Panc1 (cell line): ENCODE results near the gene FZD1. TPM values are rescaled to one million over a fixed set of nuclear protein-coding genes. Genes with fewer than 3 reads are reported as not detected.

Experiments used
- ATAC-seq: fragments of 200-7000 bp; cut with Tn5 transposase; 2 replicates; pipeline ENCODE4 v1.9.1; 2020; ENCODE audit warnings: mild to moderate bottlenecking, moderate library complexity
- BruUV-seq: library from RNA; stranded (reverse); fragments of 400-500 nt; replicated peaks from 2 replicates; lab custom pipeline; 2021; lab: Mats Ljungman, UMichigan
- CTCF ChIA-PET: fragments of 300-600 bp; sonication (Branson Sonifier 250); formaldehyde crosslinking; loops from one replicate; lab custom pipeline; 2022; ENCODE audit warnings: antibody characterized with exemption; lab: Charles Lee
- POLR2A ChIA-PET: fragments of 300-600 bp; sonication (Branson Sonifier 250); formaldehyde crosslinking; loops from one replicate; lab custom pipeline; 2022; ENCODE audit warnings: antibody characterized with exemption; lab: Charles Lee
- DNase-seq: peaks from one replicate; pipeline ENCODE4 v3.0.0-alpha.2; 2010; ENCODE audit warnings: low read depth, low spot score
- H3K27ac ChIP-seq: 2 replicates; pipeline ENCODE4 v1.5.1; 2011; ENCODE audit warnings: mild to moderate bottlenecking, low read length, inconsistent platforms
- H3K27me3 ChIP-seq: fragments of 200-500 bp; sonication (Bioruptor generic); 2 replicates; pipeline ENCODE4 v1.6.0; 2014; ENCODE audit warnings: low read length, inconsistent platforms; ENCODE audit not compliant: control insufficient read depth, insufficient read depth
- H3K36me3 ChIP-seq: fragments of 200-500 bp; sonication (Bioruptor generic); 2 replicates; pipeline ENCODE4 v1.5.1; 2014; ENCODE audit warnings: inconsistent platforms, mild to moderate bottlenecking, low read length, moderate library complexity; ENCODE audit not compliant: control insufficient read depth, insufficient read depth
- H3K4me1 ChIP-seq: 2 replicates; pipeline ENCODE4 v1.5.1; 2011; ENCODE audit warnings: inconsistent platforms, mild to moderate bottlenecking, low read length, moderate library complexity; ENCODE audit not compliant: control insufficient read depth, insufficient read depth
- H3K4me3 ChIP-seq, 2 experiments: 2 replicates each; pipeline ENCODE4 v1.5.1; 2011 to 2012; ENCODE audit warnings: low read depth in 2 of 2, low read length in 2 of 2, mild to moderate bottlenecking in 2 of 2, inconsistent platforms in 1 of 2, moderate library complexity in 1 of 2
- H3K9me3 ChIP-seq: fragments of 200-500 bp; sonication (Bioruptor generic); 2 replicates; pipeline ENCODE4 v1.5.1; 2014; ENCODE audit warnings: low read depth, mild to moderate bottlenecking, inconsistent platforms, low read length, moderate library complexity; ENCODE audit not compliant: control insufficient read depth, insufficient read depth
- POLR2AphosphoS5 ChIP-seq: IDR thresholded peaks from 2 replicates; pipeline ENCODE4 v1.6.1; 2012; ENCODE audit warnings: mild to moderate bottlenecking, low read depth, low read length, moderate library complexity
- SIN3A ChIP-seq: IDR thresholded peaks from 2 replicates; pipeline ENCODE4 v1.6.1; 2012; ENCODE audit warnings: low read depth, mild to moderate bottlenecking, low read length, moderate library complexity, borderline replicate concordance; ENCODE audit not compliant: insufficient read depth
- TCF7L2 ChIP-seq: IDR thresholded peaks from 2 replicates; pipeline ENCODE4 v1.6.1; 2011; ENCODE audit warnings: mild to moderate bottlenecking, low read depth, low read length, inconsistent platforms
- in situ Hi-C: cut with HindIII; loops from 2 replicates; pipeline ENCODE4 v1.10.0; 2016; ENCODE audit warnings: low sequenced_read_pairs, low pct_unique_long_range_greater_than_20kb
- intact Hi-C: fragments of 100-400 bp; cut with micrococcal nuclease; formaldehyde crosslinking; loops from one replicate; pipeline ENCODE4 v1.10.0; 2022; ENCODE audit not compliant: unreplicated experiment
- total RNA-seq: library from RNA; stranded (reverse); gene quantifications from one replicate; pipeline ENCODE4 v1.2.1, GENCODE V29; 2021; ENCODE audit not compliant: unreplicated experiment
- TF ChIP-seq, protein P1 (sequence below), 2 experiments: IDR thresholded peaks; 2 replicates each; pipeline ENCODE4 v1.6.1; 2011 to 2012; ENCODE audit warnings: low read depth in 2 of 2, control low read depth in 1 of 2, low read length in 1 of 2, mild to moderate bottlenecking in 1 of 2, moderate library complexity in 1 of 2; ENCODE audit not compliant: insufficient read depth in 1 of 2
- TF ChIP-seq, protein P2 (sequence below): fragments of 450-650 bp; IDR thresholded peaks from 2 replicates; pipeline ENCODE4 v1.5.1; 2017; ENCODE audit warnings: mild to moderate bottlenecking

The FZD1 gene
- total RNA-seq, 1 experiment from 2014 or later, result 1.8 TPM

DNA sequence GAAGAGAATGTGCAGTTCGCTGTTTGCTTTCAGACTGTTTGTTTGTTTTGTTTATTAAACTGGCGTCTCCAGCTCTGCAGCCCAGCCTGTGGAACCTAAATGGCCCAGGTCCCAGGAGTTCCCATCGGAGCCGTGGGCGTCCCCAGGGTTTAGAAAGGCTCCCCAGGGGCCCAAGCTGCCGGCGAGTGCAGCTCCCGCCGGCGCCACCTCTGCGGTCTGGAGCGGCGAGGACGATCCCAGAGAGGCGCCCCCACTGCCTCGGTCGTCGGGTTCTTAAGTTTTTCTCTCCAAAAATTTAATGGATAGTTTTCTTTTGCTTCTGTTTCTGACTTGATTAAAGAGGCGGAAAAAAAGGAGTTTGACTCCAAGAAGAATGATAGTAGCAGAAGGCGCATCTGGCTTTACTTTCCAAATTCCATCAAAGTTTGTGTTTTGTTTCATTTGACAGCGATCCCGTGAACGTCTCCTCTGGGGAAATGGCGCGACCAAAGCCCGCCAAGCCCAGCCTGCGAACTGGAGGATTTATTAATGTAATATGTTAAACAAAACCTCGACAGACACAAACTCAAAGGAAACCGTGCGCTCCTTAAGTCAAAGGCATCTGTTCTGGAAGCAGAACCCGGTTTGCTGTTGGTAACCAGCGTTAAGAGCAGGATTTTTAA is 718 bp upstream of the FZD1 start:
- H3K36me3 ChIP-seq, result no peaks in the 10 kb centered on the region
- no peak for DNase-seq
- no peaks in the 10 kb centered on the region for H3K4me1 ChIP-seq
- 0 out of 2 replicates have a peak overlapping the region, but pooled peaks have one; percentile 29 for H3K27ac ChIP-seq
- ATAC-seq, result no peak
- no peaks in the 10 kb centered on the region for H3K9me3 ChIP-seq
- peaks cover 19% of the 10 kb centered on the region for H3K27me3 ChIP-seq
- intact Hi-C loops, result no loop called here
- BruUV-seq, result no TSS peak
- peak overlapping the region; percentile 64 to 85 for H3K4me3 ChIP-seq
- in situ Hi-C loops, result no loop called here
- TF ChIP-seq, protein P1, sequence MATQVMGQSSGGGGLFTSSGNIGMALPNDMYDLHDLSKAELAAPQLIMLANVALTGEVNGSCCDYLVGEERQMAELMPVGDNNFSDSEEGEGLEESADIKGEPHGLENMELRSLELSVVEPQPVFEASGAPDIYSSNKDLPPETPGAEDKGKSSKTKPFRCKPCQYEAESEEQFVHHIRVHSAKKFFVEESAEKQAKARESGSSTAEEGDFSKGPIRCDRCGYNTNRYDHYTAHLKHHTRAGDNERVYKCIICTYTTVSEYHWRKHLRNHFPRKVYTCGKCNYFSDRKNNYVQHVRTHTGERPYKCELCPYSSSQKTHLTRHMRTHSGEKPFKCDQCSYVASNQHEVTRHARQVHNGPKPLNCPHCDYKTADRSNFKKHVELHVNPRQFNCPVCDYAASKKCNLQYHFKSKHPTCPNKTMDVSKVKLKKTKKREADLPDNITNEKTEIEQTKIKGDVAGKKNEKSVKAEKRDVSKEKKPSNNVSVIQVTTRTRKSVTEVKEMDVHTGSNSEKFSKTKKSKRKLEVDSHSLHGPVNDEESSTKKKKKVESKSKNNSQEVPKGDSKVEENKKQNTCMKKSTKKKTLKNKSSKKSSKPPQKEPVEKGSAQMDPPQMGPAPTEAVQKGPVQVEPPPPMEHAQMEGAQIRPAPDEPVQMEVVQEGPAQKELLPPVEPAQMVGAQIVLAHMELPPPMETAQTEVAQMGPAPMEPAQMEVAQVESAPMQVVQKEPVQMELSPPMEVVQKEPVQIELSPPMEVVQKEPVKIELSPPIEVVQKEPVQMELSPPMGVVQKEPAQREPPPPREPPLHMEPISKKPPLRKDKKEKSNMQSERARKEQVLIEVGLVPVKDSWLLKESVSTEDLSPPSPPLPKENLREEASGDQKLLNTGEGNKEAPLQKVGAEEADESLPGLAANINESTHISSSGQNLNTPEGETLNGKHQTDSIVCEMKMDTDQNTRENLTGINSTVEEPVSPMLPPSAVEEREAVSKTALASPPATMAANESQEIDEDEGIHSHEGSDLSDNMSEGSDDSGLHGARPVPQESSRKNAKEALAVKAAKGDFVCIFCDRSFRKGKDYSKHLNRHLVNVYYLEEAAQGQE (IDR thresholded peaks at IDR 0.05; ENCODE audit: insufficient read depth in 1 of 2, low read depth in 2 of 2, low read length in 1 of 2), result no peak
- no peak for TF ChIP-seq TCF7L2
- TF ChIP-seq, protein P2, sequence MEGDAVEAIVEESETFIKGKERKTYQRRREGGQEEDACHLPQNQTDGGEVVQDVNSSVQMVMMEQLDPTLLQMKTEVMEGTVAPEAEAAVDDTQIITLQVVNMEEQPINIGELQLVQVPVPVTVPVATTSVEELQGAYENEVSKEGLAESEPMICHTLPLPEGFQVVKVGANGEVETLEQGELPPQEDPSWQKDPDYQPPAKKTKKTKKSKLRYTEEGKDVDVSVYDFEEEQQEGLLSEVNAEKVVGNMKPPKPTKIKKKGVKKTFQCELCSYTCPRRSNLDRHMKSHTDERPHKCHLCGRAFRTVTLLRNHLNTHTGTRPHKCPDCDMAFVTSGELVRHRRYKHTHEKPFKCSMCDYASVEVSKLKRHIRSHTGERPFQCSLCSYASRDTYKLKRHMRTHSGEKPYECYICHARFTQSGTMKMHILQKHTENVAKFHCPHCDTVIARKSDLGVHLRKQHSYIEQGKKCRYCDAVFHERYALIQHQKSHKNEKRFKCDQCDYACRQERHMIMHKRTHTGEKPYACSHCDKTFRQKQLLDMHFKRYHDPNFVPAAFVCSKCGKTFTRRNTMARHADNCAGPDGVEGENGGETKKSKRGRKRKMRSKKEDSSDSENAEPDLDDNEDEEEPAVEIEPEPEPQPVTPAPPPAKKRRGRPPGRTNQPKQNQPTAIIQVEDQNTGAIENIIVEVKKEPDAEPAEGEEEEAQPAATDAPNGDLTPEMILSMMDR, result no peak
- no peak for TF ChIP-seq SIN3A
- TF ChIP-seq POLR2AphosphoS5, result no peak
- ChIA-PET CTCF (no interaction called here), POLR2A (no interaction called here)

GRCh38 chr7:91264924-91265681 is 870 bp downstream of the FZD1 start:
- POLR2A ChIA-PET, result interaction anchor here (0.5 kb wide), 1 partner anchor 782 kb away, joined by 4 read pairs; no protein-coding TSS in a partner anchor
- TF ChIP-seq POLR2AphosphoS5 (no peak), SIN3A (no peak), TCF7L2 (no peak)
- TF ChIP-seq, protein P1 (IDR thresholded peaks at IDR 0.05; ENCODE audit: insufficient read depth in 1 of 2, low read depth in 2 of 2, low read length in 1 of 2), result no peak
- TF ChIP-seq, protein P2, result no peak
- Histone ChIP-seq H3K4me1 (no peaks in the 10 kb centered on the region), H3K27ac (no peak overlapping the region), H3K9me3 (no peaks in the 10 kb centered on the region), H3K36me3 (no peaks in the 10 kb centered on the region), H3K27me3 (peaks cover 13% of the 10 kb centered on the region), H3K4me3 (peak overlapping the region; percentile 64 to 85)
- in situ Hi-C loops (no loop called here), intact Hi-C loops (no loop called here)
- BruUV-seq, result no TSS peak
- ATAC-seq (peak; percentile 55), DNase-seq (no peak)
- CTCF ChIA-PET, result interaction anchor here (0.6 to 0.9 kb wide), 2 partner anchors 14 to 93 kb away, joined by 4 read pairs; no protein-coding TSS in a partner anchor
